Measurements from ENCODE around the gene HEG1.

- no peak for TF ChIP-seq CTCF (IDR thresholded peaks at IDR 0.05; ENCODE audit: low read length)
- TF ChIP-seq EZH2 (optimal IDR thresholded peaks at IDR 0.05; ENCODE audit: low read depth, low read length), result no peak
Observed at GRCh38 chr3:125105116-125105515, 49.3 kb upstream of the HEG1 start.
